Stimulated activated CD4-positive, alpha-beta T cell treated with anti-CD3 and anti-CD28 coated beads, Interleukin-2, amount 100 ng/mL, for 48 hours (primary cell): ENCODE data around the gene AKT2.
"Not testable (repeated sequence)": the region's sequence is repeated elsewhere in the genome, so short reads cannot be mapped to it uniquely, and the experiment has no call there.

Source experiments
- DNase-seq, 2 donors: peaks; one replicate each; pipeline ENCODE4 v3.0.0-alpha.2; 2020

Gene AKT2

DNA sequence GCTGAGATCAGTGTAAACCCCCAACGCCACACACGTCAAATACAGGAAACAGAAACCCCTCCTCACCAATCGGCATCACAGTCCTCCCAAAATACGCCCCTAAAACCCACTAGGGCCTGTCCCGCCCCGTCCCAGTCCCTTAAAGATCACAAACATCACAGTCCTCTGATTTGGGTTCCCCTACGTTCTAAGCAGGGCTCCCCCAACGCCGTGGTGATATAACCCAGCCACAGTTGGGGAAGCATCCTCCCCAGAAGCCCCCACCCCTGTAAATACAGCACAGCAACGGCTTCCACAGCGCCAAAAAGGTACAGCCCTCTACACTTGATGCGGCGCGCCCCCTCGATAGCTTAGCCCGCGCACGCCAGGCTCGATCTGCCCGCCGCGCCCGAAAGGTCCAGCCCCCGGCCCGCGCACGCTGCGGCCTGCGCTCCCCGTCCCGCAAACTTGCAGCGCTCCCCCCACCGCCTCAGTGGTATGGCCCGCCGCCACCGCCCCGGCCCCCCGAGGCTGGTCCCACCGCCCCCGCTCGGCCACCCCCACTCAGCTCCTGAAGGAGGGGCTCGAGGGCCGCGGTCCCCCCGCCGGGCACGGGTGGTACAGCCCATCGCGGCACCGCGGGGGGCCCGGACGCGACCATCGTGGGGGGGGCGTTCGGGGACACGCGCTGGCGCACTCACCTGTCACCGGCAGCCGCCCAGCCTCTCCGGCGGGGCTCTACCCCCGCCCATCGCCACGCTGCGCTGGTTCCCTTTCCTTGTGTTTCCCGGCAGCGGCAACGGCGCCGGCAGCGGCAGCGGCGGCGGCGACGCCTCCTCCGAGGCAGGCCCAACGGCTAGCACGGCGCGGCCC is at the start of gene AKT2:
TSS of gene AKT2 (minus strand) at position 845 of the 852 bp plus-strand sequence. CDS start 20,078 bp downstream, outside the sequence.
- peak; percentile 21 to 60 for DNase-seq

DNA sequence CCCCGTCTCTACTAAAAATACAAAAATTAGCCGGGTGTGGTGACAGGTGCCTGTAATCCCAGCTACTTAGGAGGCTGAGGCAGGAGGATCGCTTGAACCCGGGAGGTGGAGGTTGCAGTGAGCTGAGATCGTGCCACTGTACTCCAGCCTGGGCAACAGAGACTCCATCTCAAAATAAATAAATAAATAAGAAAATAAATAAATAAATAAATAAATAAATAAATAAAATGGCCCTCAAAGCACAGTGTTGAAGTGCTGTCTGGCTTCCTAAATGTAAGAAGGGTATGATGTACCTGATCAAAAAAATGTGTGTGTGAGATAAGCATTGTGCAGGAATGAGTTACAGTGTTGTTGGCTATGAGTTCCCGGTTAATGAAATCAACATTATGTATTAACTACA is 47.9 kb upstream of the AKT2 start:
- not testable (repeated sequence) for DNase-seq

- DNase-seq, result no peak
These were observed 47.5 kb upstream of the AKT2 start for GRCh38 chr19:40332669-40333068.

- no peak for DNase-seq
These were observed 45.9 kb upstream of the AKT2 start for GRCh38 chr19:40331052-40331451.

- DNase-seq, result no peak
These were observed 41.1 kb upstream of the AKT2 start for GRCh38 chr19:40326201-40326600.

DNA sequence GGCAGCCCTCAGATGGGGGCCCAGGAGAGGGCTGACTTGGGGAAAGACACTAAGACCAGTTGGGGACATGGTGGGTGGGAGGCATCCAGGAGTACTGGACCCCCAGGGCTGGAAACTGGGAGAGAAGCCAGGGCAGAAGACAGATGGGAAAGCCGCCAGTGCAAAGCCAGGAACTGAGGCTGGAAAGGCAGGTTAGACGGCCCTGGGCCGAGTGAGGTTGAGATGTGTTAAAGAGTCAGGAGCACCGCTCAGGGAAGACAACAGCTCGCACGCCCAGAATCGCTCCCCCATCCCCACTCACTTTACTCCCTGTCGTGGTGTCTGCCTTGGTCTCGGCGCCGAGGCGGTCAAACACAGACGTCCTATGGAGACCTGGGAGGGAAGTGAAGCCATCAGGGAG is 38.6 kb upstream of the AKT2 start:
- DNase-seq, result no peak

- DNase-seq, result no peak
These were observed 37.9 kb upstream of the AKT2 start for GRCh38 chr19:40322951-40323615.

DNA sequence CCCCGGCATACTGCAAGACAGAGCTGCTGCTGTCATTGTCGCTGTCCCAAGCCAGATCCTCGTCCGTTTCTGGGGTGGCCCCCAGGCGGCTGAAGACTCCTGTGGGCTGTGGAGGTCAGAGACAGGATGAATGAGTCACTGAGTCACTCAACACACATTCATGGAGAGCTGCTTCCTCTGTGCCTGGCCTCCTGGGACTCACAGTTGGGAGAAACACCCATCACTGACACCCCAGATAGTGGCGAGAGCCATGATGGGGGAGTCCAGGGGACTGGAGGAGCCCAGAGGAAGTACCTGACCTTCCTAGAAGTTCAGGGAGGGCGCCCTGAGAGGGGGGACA is 37.1 kb upstream of the AKT2 start:
- no peak for DNase-seq

DNA sequence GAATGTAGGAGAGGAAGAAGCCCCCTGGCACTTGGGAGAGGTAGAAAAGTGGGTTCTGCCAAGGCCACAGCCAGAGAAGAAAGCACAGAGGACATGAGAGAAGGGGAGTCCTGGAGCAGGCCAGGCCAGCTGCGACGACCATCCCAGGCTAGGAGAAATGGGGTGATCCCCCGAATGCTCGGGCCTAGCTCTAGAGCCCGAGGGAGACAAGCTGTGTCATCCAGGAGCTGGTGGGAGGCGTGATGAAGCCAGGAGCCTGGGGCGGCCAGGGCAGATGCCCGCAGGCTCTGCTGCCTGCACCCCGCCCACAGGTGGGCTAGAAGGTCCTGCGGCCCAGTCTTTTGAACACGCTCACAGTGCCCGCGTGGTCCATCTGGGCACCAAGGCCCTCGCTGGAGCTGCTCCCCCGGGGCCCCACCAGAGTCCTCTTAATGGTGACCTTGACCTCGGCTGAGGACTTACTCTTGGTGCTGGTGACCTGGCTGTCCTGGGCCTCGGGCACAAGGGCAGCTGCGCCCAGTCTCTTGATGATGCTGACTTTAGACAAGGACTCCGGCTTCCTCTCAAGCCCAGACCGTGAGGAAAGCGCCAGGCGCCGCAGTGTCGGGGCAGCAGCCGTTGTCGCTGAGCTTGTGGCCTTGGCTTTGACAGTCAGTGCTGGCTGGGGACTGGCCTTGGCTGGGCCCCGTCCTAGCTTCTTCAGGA is 36.6 kb upstream of the AKT2 start:
- DNase-seq, result no peak

DNA sequence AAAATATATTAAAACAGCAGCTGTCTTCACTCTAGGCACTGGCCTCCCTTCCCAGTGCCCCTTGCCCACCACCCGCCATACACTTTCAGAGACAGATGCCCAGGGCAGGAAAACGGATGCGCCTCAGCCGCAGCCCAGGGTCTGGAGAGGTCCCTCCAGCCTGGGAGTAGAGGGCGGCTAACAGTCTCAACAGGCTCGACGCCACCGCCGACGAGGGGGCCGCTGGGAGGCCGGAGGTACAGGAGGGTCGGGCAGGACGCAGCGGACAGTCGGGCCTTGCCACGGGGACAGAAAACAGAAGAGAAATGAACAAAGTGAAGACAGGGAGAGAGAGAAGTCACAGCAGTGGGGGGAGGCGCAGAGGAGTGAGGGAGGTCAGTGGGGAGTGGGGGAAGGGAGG is 35.9 kb upstream of the AKT2 start:
- DNase-seq, result no peak

GRCh38 chr19:40320558-40320935 is 35.4 kb upstream of the AKT2 start:
- no peak for DNase-seq

GRCh38 chr19:40317338-40317737 is 32.2 kb upstream of the AKT2 start:
- DNase-seq, result no peak

DNA sequence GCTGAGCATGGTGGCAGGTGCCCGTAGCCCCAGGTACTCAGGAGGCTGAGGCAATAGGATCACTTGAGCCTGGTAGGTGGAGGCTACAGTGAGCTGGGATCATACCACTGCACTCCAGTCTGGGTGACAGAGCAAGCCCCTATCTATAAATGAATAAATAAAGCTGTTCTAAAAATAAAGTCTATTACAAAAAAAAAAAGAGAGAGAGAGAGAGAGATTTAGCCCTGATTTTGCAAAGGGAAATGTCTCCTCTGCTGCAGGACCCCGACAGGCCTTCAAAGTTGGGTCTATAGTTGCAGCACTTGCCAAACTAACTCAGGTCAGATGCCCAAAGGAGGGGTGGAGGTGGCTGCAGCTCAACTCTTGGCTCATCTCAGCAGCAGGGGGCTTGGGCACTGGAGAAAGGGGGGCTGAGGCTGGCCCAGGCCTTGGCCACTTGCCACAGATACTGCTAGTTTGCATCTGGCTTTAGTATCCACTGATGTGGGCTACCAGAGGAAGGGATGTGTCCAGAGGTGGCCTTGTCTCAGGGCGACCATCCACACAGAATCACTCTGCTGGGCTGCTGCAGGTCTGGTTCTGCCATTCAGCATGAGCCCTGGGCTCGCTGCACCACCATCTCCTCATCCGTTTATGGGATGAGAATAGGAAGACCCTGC is 30.8 kb upstream of the AKT2 start:
- no peak for DNase-seq

DNA sequence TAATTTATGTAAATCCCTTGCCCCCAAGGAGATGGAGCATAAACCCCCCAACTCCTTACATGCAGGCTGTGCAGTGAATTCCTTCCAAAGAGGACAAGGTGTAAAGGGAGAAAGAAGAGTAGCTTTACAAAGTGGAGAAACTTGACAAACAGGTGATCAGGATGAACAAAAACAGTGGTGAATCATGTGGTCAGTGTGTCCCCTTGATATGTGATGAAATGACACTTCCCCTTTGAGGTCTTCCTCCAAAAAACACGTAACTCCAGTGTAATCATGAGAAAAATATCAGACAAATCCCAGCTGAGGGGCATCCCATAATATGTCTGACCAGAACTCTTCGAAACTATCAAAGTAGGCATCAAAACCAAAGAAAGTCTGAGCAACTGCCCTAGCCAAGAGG is 29.5 kb upstream of the AKT2 start:
- no peak for DNase-seq

GRCh38 chr19:40313229-40313983 is 28.3 kb upstream of the AKT2 start:
- DNase-seq, result no peak

GRCh38 chr19:40312533-40312932 is 27.4 kb upstream of the AKT2 start:
- no peak for DNase-seq

GRCh38 chr19:40309666-40310065 is 24.5 kb upstream of the AKT2 start:
- DNase-seq, result no peak

- DNase-seq, result peak; percentile 71 to 79
These were observed 20.3 kb upstream of the AKT2 start for GRCh38 chr19:40305403-40305802.

DNA sequence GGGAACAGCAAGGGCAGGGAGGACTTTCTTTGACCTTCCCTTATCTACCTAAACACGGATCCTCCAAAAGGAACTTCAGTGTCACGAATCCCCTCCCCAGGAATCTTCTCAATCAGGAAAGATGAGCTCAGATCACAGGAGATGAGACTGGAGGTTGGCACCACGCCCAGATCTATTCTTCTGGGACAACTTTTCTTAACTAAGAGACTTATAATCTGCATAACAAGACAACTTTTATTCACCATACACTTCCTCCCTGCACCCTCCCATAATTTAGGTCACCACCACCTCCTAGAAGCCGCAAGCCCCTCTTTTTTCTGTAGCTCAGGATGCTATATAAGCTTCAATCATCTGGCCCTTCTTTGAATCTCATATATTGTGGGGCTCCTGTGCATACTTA is 19.2 kb upstream of the AKT2 start:
- no peak for DNase-seq

- no peak for DNase-seq
These were observed 18.6 kb upstream of the AKT2 start for GRCh38 chr19:40303765-40304164.

- no peak for DNase-seq
These were observed 17.3 kb upstream of the AKT2 start for GRCh38 chr19:40302224-40303011.

DNA sequence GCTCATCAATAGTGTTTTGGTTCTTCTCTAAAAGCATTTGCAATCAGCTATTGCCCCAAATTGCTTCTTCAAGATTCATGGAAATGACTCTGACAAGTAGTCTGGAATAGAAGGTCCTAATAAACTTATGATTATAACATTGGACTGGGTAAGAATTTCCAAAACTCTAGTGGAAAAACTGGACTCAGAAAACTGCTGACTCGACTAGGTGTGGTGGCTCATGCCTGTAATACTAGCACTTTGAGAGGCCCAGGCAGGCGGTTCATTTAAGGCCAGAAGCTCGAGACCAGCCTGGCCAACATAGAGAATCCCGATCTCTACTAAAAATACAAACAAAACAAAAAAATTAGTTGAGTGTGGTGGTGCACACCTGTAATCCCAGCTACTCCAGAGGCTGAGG is 15.5 kb upstream of the AKT2 start:
- no peak for DNase-seq
